HEK293 (cell line): Measurements from ENCODE around the gene ZCCHC17.

Experiments used
- CTCF ChIA-PET: fragments of 350-600 bp; formaldehyde crosslinking; extraction: SDS; loops from one replicate; lab custom pipeline; 2021; ENCODE audit warnings: antibody characterized with exemption; lab: Yijun Ruan, JAX
- POLR2A ChIA-PET: fragments of 300-600 bp; formaldehyde crosslinking; extraction: SDS; loops from one replicate; lab custom pipeline; 2020; ENCODE audit warnings: antibody characterized with exemption, inconsistent platforms; lab: Yijun Ruan, JAX
- H3K27ac ChIP-seq: fragments of 200-500 bp; sonication (Bioruptor generic); 2 replicates; pipeline ENCODE4 v1.5.1; 2014; ENCODE audit warnings: low read depth, low read length, control low read depth, inconsistent platforms; ENCODE audit errors: extremely low read depth
- H3K36me3 ChIP-seq, 2 experiments: fragments of 200-500 bp in 1 of 2; sonication (Bioruptor generic) in 1 of 2; 1 replicate in 1 of 2; 2 replicates in 1 of 2; pipeline ENCODE4 v1.5.1; 2014 to 2017; ENCODE audit warnings: inconsistent platforms in 2 of 2, low read length in 2 of 2; ENCODE audit not compliant: control insufficient read depth in 2 of 2, insufficient read depth in 1 of 2
- H3K4me1 ChIP-seq: fragments of 200-500 bp; sonication (Bioruptor generic); 2 replicates; pipeline ENCODE4 v1.5.1; 2014; ENCODE audit warnings: mild to moderate bottlenecking, low read length, inconsistent platforms; ENCODE audit not compliant: control insufficient read depth, insufficient read depth
- H3K4me3 ChIP-seq: 2 replicates; pipeline ENCODE4 v1.5.1; 2011; ENCODE audit warnings: low read depth, mild to moderate bottlenecking, control low read depth, low read length, moderate library complexity
- H3K9me3 ChIP-seq: fragments of 200-500 bp; sonication (Bioruptor generic); 2 replicates; pipeline ENCODE4 v1.5.1; 2014; ENCODE audit warnings: low read depth, low read length, inconsistent platforms; ENCODE audit not compliant: control insufficient read depth, insufficient read depth
- BCL11A ChIP-seq: fragments of 450-650 bp; formaldehyde crosslinking; IDR thresholded peaks from 2 replicates; pipeline ENCODE4 v1.5.1; 2016; ENCODE audit warnings: low read depth, missing biosample characterization, missing genetic modification characterization
- BCL6B ChIP-seq: fragments of 450-650 bp; formaldehyde crosslinking; IDR thresholded peaks from 2 replicates; pipeline ENCODE4 v1.5.1; 2017; ENCODE audit warnings: missing biosample characterization, missing genetic modification characterization
- IKZF3 ChIP-seq: fragments of 450-650 bp; IDR thresholded peaks from 2 replicates; pipeline ENCODE4 v1.5.0; 2018; ENCODE audit warnings: missing biosample characterization, mild to moderate bottlenecking, missing genetic modification characterization, moderate library complexity
- PATZ1 ChIP-seq: fragments of 450-650 bp; formaldehyde crosslinking; IDR thresholded peaks from 2 replicates; pipeline ENCODE4 v1.5.1; 2016; ENCODE audit warnings: missing biosample characterization, missing genetic modification characterization
- PRDM10 ChIP-seq: fragments of 450-650 bp; formaldehyde crosslinking; IDR thresholded peaks from 2 replicates; pipeline ENCODE4 v1.5.1; 2016; ENCODE audit warnings: missing biosample characterization, missing genetic modification characterization
- SCRT1 ChIP-seq: fragments of 450-650 bp; formaldehyde crosslinking; IDR thresholded peaks from 2 replicates; pipeline ENCODE4 v1.5.1; 2016; ENCODE audit warnings: missing biosample characterization, missing genetic modification characterization, borderline replicate concordance
- YY2 ChIP-seq: fragments of 450-650 bp; formaldehyde crosslinking; IDR thresholded peaks from 2 replicates; pipeline ENCODE4 v1.5.1; 2016; ENCODE audit warnings: missing biosample characterization, missing genetic modification characterization
- ZBTB26 ChIP-seq: fragments of 450-650 bp; formaldehyde crosslinking; optimal IDR thresholded peaks from 2 replicates; pipeline ENCODE3; 2016; ENCODE audit warnings: missing biosample characterization, mild to moderate bottlenecking, missing genetic modification characterization
- ZBTB6 ChIP-seq: fragments of 450-650 bp; formaldehyde crosslinking; IDR thresholded peaks from 2 replicates; pipeline ENCODE4 v1.5.1; 2017; ENCODE audit warnings: missing biosample characterization, missing genetic modification characterization
- ZFP69B ChIP-seq: fragments of 450-650 bp; formaldehyde crosslinking; IDR thresholded peaks from 2 replicates; pipeline ENCODE4 v1.5.1; 2016; ENCODE audit warnings: missing biosample characterization, missing genetic modification characterization
- ZNF114 ChIP-seq: fragments of 450-650 bp; formaldehyde crosslinking; IDR thresholded peaks from 2 replicates; pipeline ENCODE4 v1.5.0; 2017; ENCODE audit warnings: missing biosample characterization, missing genetic modification characterization
- ZNF133 ChIP-seq: fragments of 450-650 bp; formaldehyde crosslinking; IDR thresholded peaks from 2 replicates; pipeline ENCODE4 v1.5.1; 2016; ENCODE audit warnings: missing biosample characterization, missing genetic modification characterization
- ZNF19 ChIP-seq: fragments of 450-650 bp; formaldehyde crosslinking; IDR thresholded peaks from 2 replicates; pipeline ENCODE4; 2016; ENCODE audit warnings: missing biosample characterization, missing genetic modification characterization, low read depth
- ZNF223 ChIP-seq: fragments of 450-650 bp; formaldehyde crosslinking; IDR thresholded peaks from 2 replicates; pipeline ENCODE4 v1.5.1; 2016; ENCODE audit warnings: missing biosample characterization, missing genetic modification characterization
- ZNF311 ChIP-seq: fragments of 450-650 bp; formaldehyde crosslinking; IDR thresholded peaks from 2 replicates; pipeline ENCODE4 v1.5.1; 2017; ENCODE audit warnings: missing biosample characterization, missing genetic modification characterization, borderline replicate concordance
- ZNF37A ChIP-seq: fragments of 450-650 bp; IDR thresholded peaks from 2 replicates; pipeline ENCODE4 v1.5.1; 2018; ENCODE audit warnings: missing biosample characterization, missing genetic modification characterization
- ZNF391 ChIP-seq: fragments of 450-650 bp; formaldehyde crosslinking; IDR thresholded peaks from 2 replicates; pipeline ENCODE4 v1.5.1; 2016; ENCODE audit warnings: low read depth, missing biosample characterization, missing genetic modification characterization, borderline replicate concordance
- ZNF560 ChIP-seq: fragments of 450-650 bp; formaldehyde crosslinking; IDR thresholded peaks from 2 replicates; pipeline ENCODE4 v1.5.1; 2017; ENCODE audit warnings: missing biosample characterization, missing genetic modification characterization, borderline replicate concordance
- ZNF692 ChIP-seq: fragments of 450-650 bp; formaldehyde crosslinking; IDR thresholded peaks from 2 replicates; pipeline ENCODE4 v1.5.1; 2016; ENCODE audit warnings: missing biosample characterization, missing genetic modification characterization
- ZNF704 ChIP-seq: fragments of 450-650 bp; formaldehyde crosslinking; IDR thresholded peaks from 2 replicates; pipeline ENCODE4 v1.5.1; 2016; ENCODE audit warnings: missing biosample characterization, missing genetic modification characterization

ZCCHC17 gene

GRCh38 chr1:31336687-31337467, 40.0 kb downstream of the ZCCHC17 start:
- Histone ChIP-seq H3K27ac (no peak overlapping the region), H3K9me3 (no peaks in the 10 kb centered on the region), H3K4me3 (no peak overlapping the region), H3K4me1 (no peaks in the 10 kb centered on the region), H3K36me3 (peaks cover 15 to 25% of the 10 kb centered on the region in 2 experiments; a peak in 2 of 3 replicates)
- TF ChIP-seq BCL6B (no peak), ZNF692 (no peak), IKZF3 (tag by site-specific recombination) (no peak), PATZ1 (no peak), ZNF223 (tag by site-specific recombination) (no peak), BCL11A (tag by site-specific recombination) (no peak), YY2 (tag by site-specific recombination) (no peak), ZFP69B (tag by site-specific recombination) (no peak), ZNF37A (no peak), ZNF133 (tag by site-specific recombination) (no peak), ZBTB6 (tag by site-specific recombination) (no peak)
- ChIA-PET CTCF (interaction anchor here (0.6 to 1.7 kb wide), 7 partner anchors 11 to 205 kb away, joined by 3 to 7 read pairs (median 3); no protein-coding TSS in a partner anchor), POLR2A (interaction anchor here (0.7 to 1.2 kb wide), 2 partner anchors 40 to 492 kb away, joined by 3 to 4 read pairs; partner anchors contain the start of genes SNRNP40 and ZCCHC17)

GRCh38 chr1:31344503-31344902, 47.7 kb downstream of the ZCCHC17 start:
- Histone ChIP-seq H3K9me3 (no peaks in the 10 kb centered on the region), H3K36me3 (peaks cover 8 to 41% of the 10 kb centered on the region in 2 experiments; a peak in 2 of 3 replicates), H3K27ac (no peak overlapping the region), H3K4me1 (no peaks in the 10 kb centered on the region), H3K4me3 (no peak overlapping the region)
- POLR2A ChIA-PET: no interaction called here
- CTCF ChIA-PET: interaction anchor here (0.7 kb wide), 1 partner anchor 579 kb away, joined by 6 read pairs; no protein-coding TSS in a partner anchor
- TF ChIP-seq ZNF391 (tag by site-specific recombination): no peak
- no peak for TF ChIP-seq ZNF114 (tag by site-specific recombination)
- peak; percentile 62 for TF ChIP-seq PRDM10 (tag by site-specific recombination)
- TF ChIP-seq ZNF19 (tag by site-specific recombination): no peak
- TF ChIP-seq ZNF311 (tag by site-specific recombination): no peak
- TF ChIP-seq ZBTB26 (tag by site-specific recombination): no peak
- TF ChIP-seq SCRT1 (tag by site-specific recombination): no peak
- TF ChIP-seq ZNF704 (tag by site-specific recombination): no peak
- no peak for TF ChIP-seq ZNF560 (tag by site-specific recombination)
